Activated T-cell treated with anti-CD3 and anti-CD28 coated beads, Interleukin-2, amount 50 U/mL, for 24 hours (primary cell): ENCODE measurements around the gene MSI2.

Source experiments
- DNase-seq: peaks from one replicate; pipeline ENCODE4 v3.0.0-alpha.2; 2020
- H3K27ac Mint-ChIP-seq: 2 replicates; pipeline ENCODE4 v1.8.0; 2020; ENCODE audit warnings: mild to moderate bottlenecking, mixed read lengths
- H3K27me3 Mint-ChIP-seq: 2 replicates; pipeline ENCODE4 v1.8.0; 2020; ENCODE audit warnings: mixed read lengths
- H3K36me3 Mint-ChIP-seq: 2 replicates; pipeline ENCODE4 v1.8.0; 2020; ENCODE audit warnings: low read depth, mixed read lengths
- H3K4me1 Mint-ChIP-seq: 2 replicates; pipeline ENCODE4 v1.8.0; 2020; ENCODE audit warnings: low read depth, mixed read lengths
- H3K4me3 Mint-ChIP-seq: 2 replicates; pipeline ENCODE4 v1.8.0; 2020; ENCODE audit warnings: mild to moderate bottlenecking, moderate library complexity, mixed read lengths
- H3K9me3 Mint-ChIP-seq: 2 replicates; pipeline ENCODE4 v1.8.0; 2020; ENCODE audit warnings: mixed read lengths

MSI2 gene

DNA sequence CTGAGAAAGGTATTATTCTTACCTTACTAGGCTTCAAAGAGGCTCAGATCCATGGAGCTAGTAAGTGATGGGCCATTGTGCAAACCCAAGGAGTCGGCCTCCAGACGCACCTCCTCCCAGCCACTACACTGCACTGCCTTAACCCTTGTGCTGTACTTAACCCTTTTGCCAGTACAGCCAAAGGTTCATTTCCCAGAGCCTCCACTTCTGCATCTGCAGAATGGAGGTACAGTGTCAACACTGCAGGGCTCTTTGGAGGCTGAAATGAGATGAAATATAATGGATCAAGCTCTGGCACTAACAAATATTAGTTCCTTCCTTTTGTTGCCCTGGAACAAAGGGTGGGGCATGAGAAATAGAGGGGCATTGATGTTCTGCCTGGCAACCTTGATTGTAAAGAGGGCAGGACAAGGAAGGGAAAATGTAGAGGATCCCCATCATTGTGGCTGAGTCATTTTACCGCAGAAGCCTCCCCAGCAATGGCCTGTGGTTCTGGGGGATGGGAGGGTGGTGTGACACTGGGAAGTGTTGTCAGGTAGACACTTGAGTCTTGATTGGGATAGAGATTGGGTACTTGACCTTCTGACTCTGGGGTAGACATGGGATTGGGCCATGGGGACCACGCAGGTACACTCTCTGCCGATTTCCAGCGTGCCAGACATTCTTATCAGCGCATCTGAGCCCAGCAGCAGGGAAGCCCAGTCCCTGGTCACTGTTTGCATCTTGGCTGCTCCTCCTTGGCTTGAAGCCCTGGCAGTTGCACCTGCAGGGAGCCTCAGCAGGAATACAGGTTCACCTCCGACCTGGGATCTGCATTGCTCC is 84.0 kb downstream of the MSI2 start:
- H3K27me3 Mint-ChIP-seq = no peaks in the 10 kb centered on the region
- H3K27ac Mint-ChIP-seq = no peak overlapping the region
- no peaks in the 10 kb centered on the region for H3K9me3 Mint-ChIP-seq
- DNase-seq = peak; percentile 26
- no peak overlapping the region for H3K4me3 Mint-ChIP-seq
- peaks cover 56% of the 10 kb centered on the region for H3K4me1 Mint-ChIP-seq
- H3K36me3 Mint-ChIP-seq = peaks cover 30% of the 10 kb centered on the region

DNA sequence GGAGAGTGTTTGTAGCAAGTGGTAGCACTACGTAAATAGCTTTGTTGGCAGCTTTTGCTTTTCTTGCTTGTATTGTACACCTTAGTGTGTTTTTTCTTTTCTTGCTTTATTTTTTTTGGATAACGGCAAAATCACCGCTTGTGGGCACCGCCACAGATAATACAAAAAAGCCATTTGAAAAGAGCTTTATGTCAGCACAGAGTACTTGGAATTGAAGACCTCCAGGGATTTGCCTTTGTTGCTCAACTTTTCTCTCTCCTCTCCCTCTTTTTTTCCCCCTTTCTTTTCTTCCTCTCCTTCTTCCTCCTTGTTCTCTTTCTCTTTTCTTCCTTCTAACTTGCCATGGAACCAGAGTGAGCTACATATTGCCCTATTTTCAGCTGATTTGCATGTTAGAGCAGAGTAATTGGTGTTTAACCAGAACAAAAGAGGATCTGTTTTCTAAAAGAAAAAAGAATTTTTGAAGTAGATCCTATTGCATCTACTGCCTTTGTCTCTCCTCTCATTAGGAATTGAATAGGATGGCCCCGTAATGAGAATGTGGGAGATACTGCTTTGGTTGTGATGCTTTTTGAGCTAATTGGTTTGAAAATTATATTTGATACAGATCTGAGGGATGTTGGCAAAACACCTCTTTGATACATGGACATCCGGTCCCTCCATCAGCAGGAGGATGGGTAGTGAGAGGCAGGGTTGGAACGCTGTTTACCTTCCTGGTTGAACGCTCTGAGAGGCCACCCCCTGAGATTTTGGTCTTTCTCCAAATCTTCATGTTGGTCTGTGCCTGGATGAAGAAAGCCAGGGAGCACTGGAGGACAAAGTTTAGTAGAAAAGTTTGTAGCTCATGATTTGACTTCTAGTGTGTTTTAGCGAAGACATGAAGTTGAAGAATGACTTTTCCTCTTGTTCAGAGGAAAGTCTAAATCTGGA is 85.6 kb downstream of the MSI2 start:
- Mint-ChIP-seq H3K4me3 (no peak overlapping the region), H3K9me3 (no peaks in the 10 kb centered on the region), H3K4me1 (peaks cover 48% of the 10 kb centered on the region), H3K27ac (no peak overlapping the region), H3K36me3 (peaks cover 36% of the 10 kb centered on the region), H3K27me3 (no peaks in the 10 kb centered on the region)
- DNase-seq = no peak

GRCh38 chr17:57342963-57343589 is 86.8 kb downstream of the MSI2 start:
- Mint-ChIP-seq H3K27ac (no peak overlapping the region), H3K36me3 (peaks cover 48% of the 10 kb centered on the region), H3K27me3 (no peaks in the 10 kb centered on the region), H3K4me3 (no peak overlapping the region), H3K9me3 (no peaks in the 10 kb centered on the region), H3K4me1 (peaks cover 42% of the 10 kb centered on the region)
- no peak for DNase-seq

DNA sequence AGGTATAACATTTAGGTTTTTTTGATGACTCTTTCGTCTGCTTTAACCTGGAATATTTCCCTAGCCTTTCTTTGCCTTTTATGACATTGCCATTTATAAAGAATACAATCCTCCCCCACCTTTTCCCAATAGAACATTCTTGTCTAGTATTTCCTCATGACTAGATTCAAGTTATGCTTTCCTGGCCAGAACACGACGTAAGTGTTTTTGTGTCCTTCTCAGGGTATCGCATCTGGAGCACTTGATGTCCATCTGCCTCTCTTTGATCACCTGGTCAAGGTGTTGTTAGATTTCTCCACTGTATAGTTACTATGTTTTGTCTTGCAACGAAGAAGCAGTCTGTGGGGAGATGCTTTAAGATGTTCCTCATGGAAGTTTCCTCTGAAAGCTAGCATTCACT is 87.4 kb downstream of the MSI2 start:
- H3K4me3 Mint-ChIP-seq = no peak overlapping the region
- DNase-seq = no peak
- no peaks in the 10 kb centered on the region for H3K27me3 Mint-ChIP-seq
- peaks cover 35% of the 10 kb centered on the region for H3K4me1 Mint-ChIP-seq
- no peak overlapping the region for H3K27ac Mint-ChIP-seq
- H3K9me3 Mint-ChIP-seq = no peaks in the 10 kb centered on the region
- peaks cover 53% of the 10 kb centered on the region for H3K36me3 Mint-ChIP-seq

DNA sequence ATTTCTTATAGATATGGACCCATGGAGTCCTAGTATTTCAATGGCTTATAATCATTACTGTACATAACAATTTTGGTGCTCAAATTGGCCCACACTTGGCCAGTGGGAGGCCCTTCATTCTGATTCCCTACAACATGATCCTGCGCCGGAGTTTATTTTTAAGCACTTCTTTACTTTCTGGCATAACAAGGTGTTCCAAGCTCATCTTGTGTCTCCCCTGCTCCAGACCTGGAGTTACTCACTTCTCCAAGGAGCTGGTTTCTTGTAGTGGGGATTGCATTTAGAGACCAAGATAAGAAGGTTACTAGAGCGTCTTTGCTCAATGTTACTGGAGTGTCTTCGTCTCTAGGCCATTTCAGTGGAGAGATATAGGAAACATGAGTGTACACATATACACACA is 87.9 kb downstream of the MSI2 start:
- H3K9me3 Mint-ChIP-seq = no peaks in the 10 kb centered on the region
- no peaks in the 10 kb centered on the region for H3K27me3 Mint-ChIP-seq
- no peak overlapping the region for H3K27ac Mint-ChIP-seq
- no peak overlapping the region for H3K4me3 Mint-ChIP-seq
- peaks cover 53% of the 10 kb centered on the region for H3K36me3 Mint-ChIP-seq
- H3K4me1 Mint-ChIP-seq = peaks cover 30% of the 10 kb centered on the region
- DNase-seq = no peak

GRCh38 chr17:57349541-57350247 is 93.4 kb downstream of the MSI2 start:
- no peak for DNase-seq
- Mint-ChIP-seq H3K4me3 (no peak overlapping the region), H3K9me3 (no peaks in the 10 kb centered on the region), H3K4me1 (peaks cover 34% of the 10 kb centered on the region), H3K27ac (no peak overlapping the region), H3K36me3 (peaks cover 54% of the 10 kb centered on the region), H3K27me3 (no peaks in the 10 kb centered on the region)

GRCh38 chr17:57350266-57350665 is 93.9 kb downstream of the MSI2 start:
- Mint-ChIP-seq H3K27ac (no peak overlapping the region), H3K36me3 (peaks cover 54% of the 10 kb centered on the region), H3K27me3 (no peaks in the 10 kb centered on the region), H3K4me3 (no peak overlapping the region), H3K4me1 (peaks cover 39% of the 10 kb centered on the region), H3K9me3 (no peaks in the 10 kb centered on the region)
- DNase-seq = no peak

GRCh38 chr17:57352665-57353175 is 96.4 kb downstream of the MSI2 start:
- H3K9me3 Mint-ChIP-seq = no peaks in the 10 kb centered on the region
- DNase-seq = no peak
- H3K27ac Mint-ChIP-seq = no peak overlapping the region
- H3K4me1 Mint-ChIP-seq = peaks cover 61% of the 10 kb centered on the region
- H3K27me3 Mint-ChIP-seq = no peaks in the 10 kb centered on the region
- peaks cover 40% of the 10 kb centered on the region for H3K36me3 Mint-ChIP-seq
- H3K4me3 Mint-ChIP-seq = no peak overlapping the region

DNA sequence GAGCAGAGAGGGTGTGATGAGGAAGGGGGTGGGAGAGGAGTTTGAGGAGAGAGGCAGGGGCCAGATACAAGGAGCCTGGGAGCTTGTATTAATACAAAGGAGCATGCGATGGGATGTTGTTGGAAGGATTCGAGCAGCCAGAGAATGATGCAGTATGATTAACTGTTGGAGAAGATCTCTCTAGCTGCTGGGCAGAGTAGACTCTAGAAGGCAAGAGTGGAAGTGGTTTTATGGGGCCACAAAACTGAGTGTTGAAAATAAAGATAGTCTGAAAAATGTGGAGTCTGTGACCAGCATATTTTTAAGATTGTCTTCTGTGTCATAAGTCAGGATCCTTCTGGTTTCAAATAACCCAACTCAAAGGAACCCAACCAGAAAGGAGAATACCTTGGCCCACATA is 98.3 kb downstream of the MSI2 start:
- Mint-ChIP-seq H3K4me1 (peaks cover 70% of the 10 kb centered on the region), H3K27me3 (no peaks in the 10 kb centered on the region), H3K9me3 (no peaks in the 10 kb centered on the region), H3K27ac (peak overlapping the region; percentile 20), H3K36me3 (peaks cover 21% of the 10 kb centered on the region), H3K4me3 (no peak overlapping the region)
- no peak for DNase-seq

GRCh38 chr17:57355090-57355859 is 99.0 kb downstream of the MSI2 start:
- H3K4me1 Mint-ChIP-seq = peaks cover 68% of the 10 kb centered on the region
- peak; percentile 20 for DNase-seq
- H3K36me3 Mint-ChIP-seq = peaks cover 18% of the 10 kb centered on the region
- no peak overlapping the region for H3K4me3 Mint-ChIP-seq
- no peak overlapping the region for H3K27ac Mint-ChIP-seq
- no peaks in the 10 kb centered on the region for H3K9me3 Mint-ChIP-seq
- H3K27me3 Mint-ChIP-seq = no peaks in the 10 kb centered on the region

DNA sequence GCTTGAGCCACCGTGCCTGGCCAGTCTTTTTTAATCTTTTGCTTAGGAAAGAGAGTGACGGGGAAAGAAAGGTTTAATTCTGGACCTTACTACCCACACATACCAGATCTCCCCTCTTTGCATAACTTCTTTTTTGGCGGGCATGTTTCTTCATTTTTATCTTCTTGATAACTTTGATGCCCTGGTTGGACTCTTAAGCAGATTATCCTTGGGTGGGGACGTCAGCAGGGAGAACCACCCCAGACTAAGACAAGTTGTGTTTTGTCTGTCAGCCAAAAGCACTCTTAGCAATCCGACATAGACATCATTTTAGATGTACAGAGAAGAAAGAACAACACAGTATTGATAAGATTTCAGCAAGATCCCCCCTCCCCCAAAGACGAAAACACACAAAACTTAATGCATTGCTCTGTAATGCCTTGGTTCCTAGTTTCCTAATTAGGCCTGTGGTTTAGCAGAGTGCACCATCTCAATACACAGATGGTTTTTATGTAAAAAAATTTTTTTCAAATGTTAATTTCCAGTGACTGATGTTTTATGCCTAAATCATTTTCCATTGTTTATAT is 99.9 kb downstream of the MSI2 start:
- Mint-ChIP-seq H3K27ac (no peak overlapping the region), H3K9me3 (no peaks in the 10 kb centered on the region), H3K4me1 (peaks cover 66% of the 10 kb centered on the region), H3K27me3 (no peaks in the 10 kb centered on the region), H3K4me3 (no peak overlapping the region), H3K36me3 (peaks cover 11% of the 10 kb centered on the region)
- no peak for DNase-seq

- Mint-ChIP-seq H3K27me3 (no peaks in the 10 kb centered on the region), H3K4me3 (no peak overlapping the region), H3K9me3 (no peaks in the 10 kb centered on the region), H3K4me1 (peaks cover 65% of the 10 kb centered on the region), H3K36me3 (peaks cover 10% of the 10 kb centered on the region), H3K27ac (peak overlapping the region; percentile 15)
- DNase-seq = peak; percentile 29
Measured at GRCh38 chr17:57356719-57357391, 100.5 kb downstream of the MSI2 start.

DNA sequence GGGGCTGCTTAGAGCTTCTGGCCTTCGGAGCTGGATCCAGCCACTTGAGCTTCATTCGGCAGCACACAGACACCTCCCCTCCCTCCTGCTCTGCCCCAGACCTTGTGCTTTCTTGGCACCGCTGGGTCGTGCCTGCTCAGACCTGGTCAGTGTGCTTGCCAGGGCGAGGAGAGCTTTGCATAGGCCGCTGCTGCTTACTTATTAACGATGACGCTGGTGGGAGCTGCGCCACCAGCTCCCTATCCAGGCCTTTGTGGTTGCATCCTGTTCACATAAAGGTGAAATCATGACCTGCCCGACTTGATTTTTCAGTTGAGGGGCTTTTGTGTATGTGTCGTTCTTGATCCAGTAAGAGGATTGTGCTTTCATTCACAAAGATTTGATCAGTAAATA is 101.1 kb downstream of the MSI2 start:
- H3K4me1 Mint-ChIP-seq = peaks cover 63% of the 10 kb centered on the region
- no peak overlapping the region for H3K4me3 Mint-ChIP-seq
- no peaks in the 10 kb centered on the region for H3K27me3 Mint-ChIP-seq
- peak overlapping the region; percentile 56 for H3K27ac Mint-ChIP-seq
- peaks cover 8% of the 10 kb centered on the region for H3K36me3 Mint-ChIP-seq
- no peak for DNase-seq
- no peaks in the 10 kb centered on the region for H3K9me3 Mint-ChIP-seq
